ENCODE data around the gene FOSL2. TPM values are rescaled to one million over a fixed set of nuclear protein-coding genes. Genes with fewer than 3 reads are reported as not detected.

The FOSL2 gene
- total RNA-seq, 1 experiment from 2014 or later: 4.0 TPM

- DNase-seq (ENCODE audit: low spot score) (no peak), ATAC-seq (no peak)
- H3K27ac Mint-ChIP-seq: no peak overlapping the region
- H3K4me1 Mint-ChIP-seq: 0 out of 2 replicates have a peak, but pooled peaks cover 3% of the 10 kb centered on the region
- H3K27me3 Mint-ChIP-seq (ENCODE audit: low read depth): peaks cover 4% of the 10 kb centered on the region; the same call in 1 of the 2 replicates
- TF ChIP-seq TEAD1 (CRISPR knock-in tag; IDR thresholded peaks at IDR 0.05) (no peak), SOX15 (CRISPR knock-in tag; IDR thresholded peaks at IDR 0.05) (no peak), TCF7 (CRISPR knock-in tag; IDR thresholded peaks at IDR 0.05; ENCODE audit: low read depth) (no peak), ZNF317 (CRISPR knock-in tag; IDR thresholded peaks at IDR 0.05; ENCODE audit: borderline replicate concordance, low read depth) (no peak)
- TF ChIP-seq, protein P1, sequence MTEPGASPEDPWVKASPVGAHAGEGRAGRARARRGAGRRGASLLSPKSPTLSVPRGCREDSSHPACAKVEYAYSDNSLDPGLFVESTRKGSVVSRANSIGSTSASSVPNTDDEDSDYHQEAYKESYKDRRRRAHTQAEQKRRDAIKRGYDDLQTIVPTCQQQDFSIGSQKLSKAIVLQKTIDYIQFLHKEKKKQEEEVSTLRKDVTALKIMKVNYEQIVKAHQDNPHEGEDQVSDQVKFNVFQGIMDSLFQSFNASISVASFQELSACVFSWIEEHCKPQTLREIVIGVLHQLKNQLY (CRISPR knock-in tag; IDR thresholded peaks at IDR 0.05): no peak
- no peaks in the 10 kb centered on the region for H3K36me3 Mint-ChIP-seq
- H3K4me3 Mint-ChIP-seq: no peak overlapping the region
- H3K9me3 Mint-ChIP-seq: peaks cover 11% of the 10 kb centered on the region
- ChIA-PET POLR2A (no interaction called here), CTCF (interaction anchor here (1.3 kb wide), 1 partner anchor 761 kb away, joined by 4 read pairs; no protein-coding TSS in a partner anchor)
Measured at GRCh38 chr2:28444956-28445355, 52.3 kb downstream of the FOSL2 start.

DNA sequence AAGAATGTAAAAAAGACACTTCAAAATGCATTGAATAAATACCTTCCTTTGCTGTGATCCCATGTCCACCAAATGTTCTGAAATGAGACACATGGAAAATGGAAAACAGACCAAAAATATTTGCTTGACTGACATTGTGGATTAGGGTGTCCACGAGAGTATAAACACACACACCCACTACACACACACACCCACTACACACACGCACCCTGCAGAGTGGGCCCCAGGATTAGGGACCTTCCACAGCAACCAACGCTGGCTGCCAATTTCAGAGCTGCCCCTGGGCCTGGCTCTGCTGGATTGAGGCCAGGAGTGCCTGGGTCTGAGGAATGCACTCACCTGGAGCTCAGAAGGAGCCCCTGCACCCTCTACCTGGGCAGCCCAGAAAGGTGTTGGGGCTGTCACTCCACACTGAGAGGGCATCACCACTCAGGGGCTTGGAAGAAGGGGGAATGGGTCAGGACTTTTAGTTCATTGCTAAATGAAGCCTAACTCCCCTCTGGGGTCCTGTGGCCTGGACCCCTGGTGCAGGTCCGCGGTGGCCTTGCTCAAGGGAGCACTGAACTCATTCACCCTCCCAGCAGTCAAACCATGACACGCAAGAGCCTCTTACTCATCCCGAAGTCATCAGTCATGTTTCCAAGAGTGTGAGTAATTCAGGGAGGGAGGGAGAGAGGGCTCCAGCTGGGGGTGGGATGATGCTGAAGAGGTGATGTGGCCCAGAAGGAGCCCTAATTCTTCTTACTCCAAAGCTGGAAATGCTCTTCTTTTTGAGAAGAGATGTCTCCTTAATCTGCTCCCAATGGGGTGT is 53.0 kb downstream of the FOSL2 start:
- POLR2A ChIA-PET: no interaction called here
- DNase-seq (ENCODE audit: low spot score) (no peak), ATAC-seq (no peak)
- 0 out of 2 replicates have a peak, but pooled peaks cover 4% of the 10 kb centered on the region for H3K4me1 Mint-ChIP-seq
- CTCF ChIA-PET: interaction anchor here (1.3 kb wide), 2 partner anchors 722 to 762 kb away, joined by 4 read pairs; no protein-coding TSS in a partner anchor
- peaks cover 11% of the 10 kb centered on the region for H3K9me3 Mint-ChIP-seq
- H3K4me3 Mint-ChIP-seq: no peak overlapping the region
- peaks cover 4% of the 10 kb centered on the region; the same call in 1 of the 2 replicates for H3K27me3 Mint-ChIP-seq (ENCODE audit: low read depth)
- H3K27ac Mint-ChIP-seq: no peak overlapping the region
- H3K36me3 Mint-ChIP-seq: no peaks in the 10 kb centered on the region
- TF ChIP-seq ZNF232 (CRISPR knock-in tag; IDR thresholded peaks at IDR 0.05) (no peak), TP53 (CRISPR knock-in tag; IDR thresholded peaks at IDR 0.05) (no peak), CBFB (CRISPR knock-in tag; IDR thresholded peaks at IDR 0.05; ENCODE audit: low read depth) (no peak), GRHL2 (CRISPR knock-in tag; IDR thresholded peaks at IDR 0.05; ENCODE audit: insufficient replicate concordance, severe bottlenecking) (no peak), ATF6 (CRISPR knock-in tag; IDR thresholded peaks at IDR 0.05) (no peak), FOXJ3 (CRISPR knock-in tag; IDR thresholded peaks at IDR 0.05; ENCODE audit: borderline replicate concordance) (no peak), JAZF1 (CRISPR knock-in tag; IDR thresholded peaks at IDR 0.05) (no peak), ZNF396 (CRISPR knock-in tag; IDR thresholded peaks at IDR 0.05; ENCODE audit: borderline replicate concordance) (no peak)
- TF ChIP-seq, protein P2, sequence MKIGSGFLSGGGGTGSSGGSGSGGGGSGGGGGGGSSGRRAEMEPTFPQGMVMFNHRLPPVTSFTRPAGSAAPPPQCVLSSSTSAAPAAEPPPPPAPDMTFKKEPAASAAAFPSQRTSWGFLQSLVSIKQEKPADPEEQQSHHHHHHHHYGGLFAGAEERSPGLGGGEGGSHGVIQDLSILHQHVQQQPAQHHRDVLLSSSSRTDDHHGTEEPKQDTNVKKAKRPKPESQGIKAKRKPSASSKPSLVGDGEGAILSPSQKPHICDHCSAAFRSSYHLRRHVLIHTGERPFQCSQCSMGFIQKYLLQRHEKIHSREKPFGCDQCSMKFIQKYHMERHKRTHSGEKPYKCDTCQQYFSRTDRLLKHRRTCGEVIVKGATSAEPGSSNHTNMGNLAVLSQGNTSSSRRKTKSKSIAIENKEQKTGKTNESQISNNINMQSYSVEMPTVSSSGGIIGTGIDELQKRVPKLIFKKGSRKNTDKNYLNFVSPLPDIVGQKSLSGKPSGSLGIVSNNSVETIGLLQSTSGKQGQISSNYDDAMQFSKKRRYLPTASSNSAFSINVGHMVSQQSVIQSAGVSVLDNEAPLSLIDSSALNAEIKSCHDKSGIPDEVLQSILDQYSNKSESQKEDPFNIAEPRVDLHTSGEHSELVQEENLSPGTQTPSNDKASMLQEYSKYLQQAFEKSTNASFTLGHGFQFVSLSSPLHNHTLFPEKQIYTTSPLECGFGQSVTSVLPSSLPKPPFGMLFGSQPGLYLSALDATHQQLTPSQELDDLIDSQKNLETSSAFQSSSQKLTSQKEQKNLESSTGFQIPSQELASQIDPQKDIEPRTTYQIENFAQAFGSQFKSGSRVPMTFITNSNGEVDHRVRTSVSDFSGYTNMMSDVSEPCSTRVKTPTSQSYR (CRISPR knock-in tag; IDR thresholded peaks at IDR 0.05): no peak
- TF ChIP-seq, protein P3, sequence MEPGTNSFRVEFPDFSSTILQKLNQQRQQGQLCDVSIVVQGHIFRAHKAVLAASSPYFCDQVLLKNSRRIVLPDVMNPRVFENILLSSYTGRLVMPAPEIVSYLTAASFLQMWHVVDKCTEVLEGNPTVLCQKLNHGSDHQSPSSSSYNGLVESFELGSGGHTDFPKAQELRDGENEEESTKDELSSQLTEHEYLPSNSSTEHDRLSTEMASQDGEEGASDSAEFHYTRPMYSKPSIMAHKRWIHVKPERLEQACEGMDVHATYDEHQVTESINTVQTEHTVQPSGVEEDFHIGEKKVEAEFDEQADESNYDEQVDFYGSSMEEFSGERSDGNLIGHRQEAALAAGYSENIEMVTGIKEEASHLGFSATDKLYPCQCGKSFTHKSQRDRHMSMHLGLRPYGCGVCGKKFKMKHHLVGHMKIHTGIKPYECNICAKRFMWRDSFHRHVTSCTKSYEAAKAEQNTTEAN (CRISPR knock-in tag; IDR thresholded peaks at IDR 0.05): no peak
- TF ChIP-seq, protein P4, sequence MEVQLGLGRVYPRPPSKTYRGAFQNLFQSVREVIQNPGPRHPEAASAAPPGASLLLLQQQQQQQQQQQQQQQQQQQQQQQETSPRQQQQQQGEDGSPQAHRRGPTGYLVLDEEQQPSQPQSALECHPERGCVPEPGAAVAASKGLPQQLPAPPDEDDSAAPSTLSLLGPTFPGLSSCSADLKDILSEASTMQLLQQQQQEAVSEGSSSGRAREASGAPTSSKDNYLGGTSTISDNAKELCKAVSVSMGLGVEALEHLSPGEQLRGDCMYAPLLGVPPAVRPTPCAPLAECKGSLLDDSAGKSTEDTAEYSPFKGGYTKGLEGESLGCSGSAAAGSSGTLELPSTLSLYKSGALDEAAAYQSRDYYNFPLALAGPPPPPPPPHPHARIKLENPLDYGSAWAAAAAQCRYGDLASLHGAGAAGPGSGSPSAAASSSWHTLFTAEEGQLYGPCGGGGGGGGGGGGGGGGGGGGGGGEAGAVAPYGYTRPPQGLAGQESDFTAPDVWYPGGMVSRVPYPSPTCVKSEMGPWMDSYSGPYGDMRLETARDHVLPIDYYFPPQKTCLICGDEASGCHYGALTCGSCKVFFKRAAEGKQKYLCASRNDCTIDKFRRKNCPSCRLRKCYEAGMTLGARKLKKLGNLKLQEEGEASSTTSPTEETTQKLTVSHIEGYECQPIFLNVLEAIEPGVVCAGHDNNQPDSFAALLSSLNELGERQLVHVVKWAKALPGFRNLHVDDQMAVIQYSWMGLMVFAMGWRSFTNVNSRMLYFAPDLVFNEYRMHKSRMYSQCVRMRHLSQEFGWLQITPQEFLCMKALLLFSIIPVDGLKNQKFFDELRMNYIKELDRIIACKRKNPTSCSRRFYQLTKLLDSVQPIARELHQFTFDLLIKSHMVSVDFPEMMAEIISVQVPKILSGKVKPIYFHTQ (CRISPR knock-in tag; IDR thresholded peaks at IDR 0.05): no peak
- TF ChIP-seq, protein P5, sequence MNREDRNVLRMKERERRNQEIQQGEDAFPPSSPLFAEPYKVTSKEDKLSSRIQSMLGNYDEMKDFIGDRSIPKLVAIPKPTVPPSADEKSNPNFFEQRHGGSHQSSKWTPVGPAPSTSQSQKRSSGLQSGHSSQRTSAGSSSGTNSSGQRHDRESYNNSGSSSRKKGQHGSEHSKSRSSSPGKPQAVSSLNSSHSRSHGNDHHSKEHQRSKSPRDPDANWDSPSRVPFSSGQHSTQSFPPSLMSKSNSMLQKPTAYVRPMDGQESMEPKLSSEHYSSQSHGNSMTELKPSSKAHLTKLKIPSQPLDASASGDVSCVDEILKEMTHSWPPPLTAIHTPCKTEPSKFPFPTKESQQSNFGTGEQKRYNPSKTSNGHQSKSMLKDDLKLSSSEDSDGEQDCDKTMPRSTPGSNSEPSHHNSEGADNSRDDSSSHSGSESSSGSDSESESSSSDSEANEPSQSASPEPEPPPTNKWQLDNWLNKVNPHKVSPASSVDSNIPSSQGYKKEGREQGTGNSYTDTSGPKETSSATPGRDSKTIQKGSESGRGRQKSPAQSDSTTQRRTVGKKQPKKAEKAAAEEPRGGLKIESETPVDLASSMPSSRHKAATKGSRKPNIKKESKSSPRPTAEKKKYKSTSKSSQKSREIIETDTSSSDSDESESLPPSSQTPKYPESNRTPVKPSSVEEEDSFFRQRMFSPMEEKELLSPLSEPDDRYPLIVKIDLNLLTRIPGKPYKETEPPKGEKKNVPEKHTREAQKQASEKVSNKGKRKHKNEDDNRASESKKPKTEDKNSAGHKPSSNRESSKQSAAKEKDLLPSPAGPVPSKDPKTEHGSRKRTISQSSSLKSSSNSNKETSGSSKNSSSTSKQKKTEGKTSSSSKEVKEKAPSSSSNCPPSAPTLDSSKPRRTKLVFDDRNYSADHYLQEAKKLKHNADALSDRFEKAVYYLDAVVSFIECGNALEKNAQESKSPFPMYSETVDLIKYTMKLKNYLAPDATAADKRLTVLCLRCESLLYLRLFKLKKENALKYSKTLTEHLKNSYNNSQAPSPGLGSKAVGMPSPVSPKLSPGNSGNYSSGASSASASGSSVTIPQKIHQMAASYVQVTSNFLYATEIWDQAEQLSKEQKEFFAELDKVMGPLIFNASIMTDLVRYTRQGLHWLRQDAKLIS (CRISPR knock-in tag; IDR thresholded peaks at IDR 0.05; ENCODE audit: borderline replicate concordance): no peak
- TF ChIP-seq, protein P6, sequence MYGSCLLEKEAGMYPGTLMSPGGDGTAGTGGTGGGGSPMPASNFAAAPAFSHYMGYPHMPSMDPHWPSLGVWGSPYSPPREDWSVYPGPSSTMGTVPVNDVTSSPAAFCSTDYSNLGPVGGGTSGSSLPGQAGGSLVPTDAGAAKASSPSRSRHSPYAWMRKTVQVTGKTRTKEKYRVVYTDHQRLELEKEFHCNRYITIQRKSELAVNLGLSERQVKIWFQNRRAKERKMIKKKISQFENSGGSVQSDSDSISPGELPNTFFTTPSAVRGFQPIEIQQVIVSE (CRISPR knock-in tag; IDR thresholded peaks at IDR 0.05; ENCODE audit: borderline replicate concordance): no peak
